Activated naive CD8-positive, alpha-beta T cell treated with anti-CD3 and anti-CD28 coated beads, Interleukin-2, amount 10 ng/mL, durations not matched to agents 7 days and 5 days (primary cell): Measurements from ENCODE around the gene DUSP10. TPM values are rescaled to one million over a fixed set of nuclear protein-coding genes. Genes with fewer than 3 reads are reported as not detected.

Experiments used
- ATAC-seq: fragments of 150-1000 bp; cut with Tn5 transposase; one replicate; pipeline ENCODE4 v1.10.0; 2021; ENCODE audit warnings: low read depth, moderate library complexity
- POLR2A ChIA-PET: fragments of 350-600 bp; sonication (Branson Sonifier 250); formaldehyde crosslinking; loops from one replicate; lab custom pipeline; 2021; ENCODE audit warnings: antibody characterized with exemption; lab: Charles Lee
- DNase-seq: peaks from one replicate; pipeline ENCODE4 v3.0.0; 2021
- H3K27ac Mint-ChIP-seq: one replicate; pipeline ENCODE4 v1.8.0; 2022; ENCODE audit warnings: mild to moderate bottlenecking, mixed read lengths
- H3K27me3 Mint-ChIP-seq: one replicate; pipeline ENCODE4 v1.8.0; 2022; ENCODE audit warnings: mild to moderate bottlenecking, moderate library complexity, mixed read lengths
- H3K36me3 Mint-ChIP-seq: one replicate; pipeline ENCODE4 v1.8.0; 2021; ENCODE audit warnings: mild to moderate bottlenecking, mixed read lengths
- H3K4me1 Mint-ChIP-seq: one replicate; pipeline ENCODE4 v1.8.0; 2021; ENCODE audit warnings: mixed read lengths
- H3K4me3 Mint-ChIP-seq: one replicate; pipeline ENCODE4 v1.8.0; 2022; ENCODE audit warnings: mild to moderate bottlenecking, moderate library complexity, mixed read lengths
- H3K9me3 Mint-ChIP-seq: one replicate; pipeline ENCODE4 v1.8.0; 2021; ENCODE audit warnings: mixed read lengths
- total RNA-seq, 2 experiments: library from RNA; stranded (reverse); gene quantifications; one replicate each; pipeline ENCODE4 v1.2.3, GENCODE V29; 2021

Gene DUSP10
- total RNA-seq, result 10 to 100 TPM; 14.8 to 15.7 TPM

DNA sequence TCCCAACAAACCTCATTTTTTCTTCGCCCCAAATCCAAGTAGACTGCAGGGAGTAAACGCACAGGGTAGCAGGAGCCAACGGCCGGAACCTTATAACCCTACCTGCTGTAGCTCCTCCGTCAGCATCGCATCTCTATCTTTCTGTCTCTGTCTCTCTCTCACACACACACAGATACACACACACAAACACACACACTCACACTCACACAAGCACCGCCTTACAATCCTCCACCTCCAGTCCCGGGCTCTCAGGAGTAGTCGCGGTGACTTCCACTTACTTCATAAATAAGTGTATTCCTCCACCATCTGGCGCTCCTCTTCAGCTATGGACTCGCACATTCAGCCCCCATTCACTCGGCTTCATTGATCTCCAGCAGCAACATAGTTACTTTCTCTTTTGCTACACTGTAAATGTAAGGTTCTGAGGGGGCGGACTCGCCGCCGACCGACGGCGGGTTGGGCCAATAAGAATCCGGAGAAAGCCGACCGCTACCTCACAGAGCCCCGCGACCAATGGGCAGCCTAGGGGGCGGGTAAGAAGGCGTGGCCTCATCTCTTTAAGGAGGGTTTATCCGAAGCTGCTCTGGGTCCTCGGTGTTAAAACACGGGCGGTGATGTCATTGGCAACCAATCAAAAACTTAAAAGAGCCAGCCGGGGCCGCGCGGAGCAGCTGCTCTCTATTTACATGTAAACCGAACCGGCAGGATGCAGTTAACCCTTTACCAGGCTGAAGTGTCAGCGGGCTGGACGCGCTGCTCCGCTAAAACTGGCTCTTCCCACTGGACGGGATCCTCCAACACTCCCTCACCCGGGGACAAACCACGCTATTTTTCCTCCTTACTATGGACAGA lies at the start of gene DUSP10:
Gene DUSP10 (minus strand): TSS at position 387 of the 852 bp plus-strand sequence. CDS start 2,345 bp downstream, outside the sequence.
- ATAC-seq, result peak; percentile 81

GRCh38 chr1:221788466-221788865 lies 46.6 kb upstream of the DUSP10 start:
- ATAC-seq, result no peak
- no peak overlapping the region for H3K27ac Mint-ChIP-seq
- H3K27me3 Mint-ChIP-seq, result no peaks in the 10 kb centered on the region
- H3K9me3 Mint-ChIP-seq, result peaks cover 2% of the 10 kb centered on the region
- DNase-seq, result no peak
- POLR2A ChIA-PET, result interaction anchor here (1.2 kb wide), 1 partner anchor 45 kb away, joined by 4 read pairs; no protein-coding TSS in a partner anchor
- H3K36me3 Mint-ChIP-seq, result peaks cover 7% of the 10 kb centered on the region
- peaks cover 19% of the 10 kb centered on the region for H3K4me1 Mint-ChIP-seq
- H3K4me3 Mint-ChIP-seq, result no peak overlapping the region

More for the DNA sequence above, at the start of gene DUSP10:
- H3K27me3 Mint-ChIP-seq, result no peaks in the 10 kb centered on the region
- peak; percentile 93 for DNase-seq
- peak within 1 kb of the TSS; percentile 88 for H3K27ac Mint-ChIP-seq
- POLR2A ChIA-PET, result interaction anchor here (0.6 to 5.4 kb wide), 28 partner anchors 12 to 911 kb away, joined by 3 to 159 read pairs (median 4); no protein-coding TSS in a partner anchor
- peaks cover 1% of the 10 kb centered on the region for H3K9me3 Mint-ChIP-seq
- no peak within 1 kb of the TSS for H3K4me3 Mint-ChIP-seq
- H3K4me1 Mint-ChIP-seq, result peaks cover 33% of the 10 kb centered on the region
- H3K36me3 Mint-ChIP-seq, result peaks cover 35% of the 10 kb centered on the region

GRCh38 chr1:221786647-221787046 lies 44.8 kb upstream of the DUSP10 start:
- no peak overlapping the region for H3K4me3 Mint-ChIP-seq

GRCh38 chr1:221783936-221784335 lies 42.0 kb upstream of the DUSP10 start:
- ATAC-seq (peak; percentile 80), DNase-seq (no peak)
- peak overlapping the region; percentile 73 for H3K27ac Mint-ChIP-seq
- H3K4me3 Mint-ChIP-seq, result peak overlapping the region; percentile 77
- H3K9me3 Mint-ChIP-seq, result peaks cover 2% of the 10 kb centered on the region
- POLR2A ChIA-PET, result interaction anchor here (1.5 to 2.5 kb wide), 3 partner anchors 41 to 46 kb away, joined by 5 to 16 read pairs (median 5); no protein-coding TSS in a partner anchor
- H3K4me1 Mint-ChIP-seq, result peaks cover 53% of the 10 kb centered on the region
- H3K36me3 Mint-ChIP-seq, result peaks cover 9% of the 10 kb centered on the region
- H3K27me3 Mint-ChIP-seq, result no peaks in the 10 kb centered on the region

More at GRCh38 chr1:221786647-221787046, 44.8 kb upstream of the DUSP10 start:
- Mint-ChIP-seq H3K36me3 (peaks cover 7% of the 10 kb centered on the region), H3K4me1 (peaks cover 32% of the 10 kb centered on the region), H3K27ac (no peak overlapping the region), H3K27me3 (no peaks in the 10 kb centered on the region), H3K9me3 (peaks cover 2% of the 10 kb centered on the region)
- POLR2A ChIA-PET, result no interaction called here
- DNase-seq, result no peak
- ATAC-seq, result no peak

GRCh38 chr1:221783437-221783836 lies 41.5 kb upstream of the DUSP10 start:
- ATAC-seq, result peak; percentile 69
- Mint-ChIP-seq H3K27me3 (no peaks in the 10 kb centered on the region), H3K4me3 (peak overlapping the region; percentile 77), H3K36me3 (peaks cover 6% of the 10 kb centered on the region), H3K9me3 (peaks cover 2% of the 10 kb centered on the region), H3K4me1 (peaks cover 58% of the 10 kb centered on the region), H3K27ac (peak overlapping the region; percentile 73)
- no peak for DNase-seq
- POLR2A ChIA-PET, result interaction anchor here (1.5 to 2.5 kb wide), 3 partner anchors 41 to 47 kb away, joined by 5 to 16 read pairs (median 5); no protein-coding TSS in a partner anchor

GRCh38 chr1:221782970-221783369 lies 41.1 kb upstream of the DUSP10 start:
- no peak for ATAC-seq
- H3K4me3 Mint-ChIP-seq, result peak overlapping the region; percentile 77

DNA sequence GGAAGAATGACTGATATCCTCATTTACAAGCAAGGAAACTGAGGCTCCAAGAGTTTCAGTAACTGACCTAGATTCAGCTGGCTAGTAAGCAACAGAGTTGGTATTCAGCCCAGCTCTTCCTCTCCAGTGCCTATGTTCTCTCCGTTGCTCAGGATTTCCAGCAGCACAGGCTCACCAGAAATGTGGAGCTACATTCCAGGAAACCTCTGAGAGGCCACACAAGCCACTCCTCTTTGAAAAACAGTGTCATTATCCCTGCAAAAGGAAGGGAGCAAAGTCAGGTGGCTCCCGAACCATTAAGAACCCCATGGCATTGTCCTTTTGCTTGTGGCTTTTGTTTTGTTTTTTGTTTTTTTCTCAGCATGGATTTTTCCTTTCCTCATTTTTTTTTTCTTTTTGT lies 40.6 kb upstream of the DUSP10 start:
- no peak for DNase-seq
- POLR2A ChIA-PET, result interaction anchor here (2.5 kb wide), 1 partner anchor 48 kb away, joined by 16 read pairs; no protein-coding TSS in a partner anchor
- Mint-ChIP-seq H3K4me1 (peaks cover 67% of the 10 kb centered on the region), H3K9me3 (peaks cover 2% of the 10 kb centered on the region), H3K27ac (peak overlapping the region; percentile 73), H3K27me3 (no peaks in the 10 kb centered on the region), H3K4me3 (peak overlapping the region; percentile 77), H3K36me3 (peaks cover 6% of the 10 kb centered on the region)
- no peak for ATAC-seq

More at GRCh38 chr1:221782970-221783369, 41.1 kb upstream of the DUSP10 start:
- DNase-seq, result no peak
- Mint-ChIP-seq H3K27me3 (no peaks in the 10 kb centered on the region), H3K36me3 (peaks cover 6% of the 10 kb centered on the region), H3K4me1 (peaks cover 62% of the 10 kb centered on the region), H3K27ac (peak overlapping the region; percentile 73), H3K9me3 (peaks cover 2% of the 10 kb centered on the region)
- POLR2A ChIA-PET, result interaction anchor here (1.9 to 2.5 kb wide), 2 partner anchors 44 to 47 kb away, joined by 5 to 16 read pairs; no protein-coding TSS in a partner anchor

GRCh38 chr1:221781102-221781755 lies 39.3 kb upstream of the DUSP10 start:
- Mint-ChIP-seq H3K4me3 (no peak overlapping the region), H3K4me1 (peaks cover 79% of the 10 kb centered on the region), H3K9me3 (no peaks in the 10 kb centered on the region), H3K27me3 (no peaks in the 10 kb centered on the region), H3K36me3 (peaks cover 5% of the 10 kb centered on the region), H3K27ac (no peak overlapping the region)
- DNase-seq, result no peak
- ATAC-seq, result no peak
- POLR2A ChIA-PET, result interaction anchor here (1.3 kb wide), 1 partner anchor 39 kb away, joined by 4 read pairs; the partner anchor contains the start of gene DUSP10

DNA sequence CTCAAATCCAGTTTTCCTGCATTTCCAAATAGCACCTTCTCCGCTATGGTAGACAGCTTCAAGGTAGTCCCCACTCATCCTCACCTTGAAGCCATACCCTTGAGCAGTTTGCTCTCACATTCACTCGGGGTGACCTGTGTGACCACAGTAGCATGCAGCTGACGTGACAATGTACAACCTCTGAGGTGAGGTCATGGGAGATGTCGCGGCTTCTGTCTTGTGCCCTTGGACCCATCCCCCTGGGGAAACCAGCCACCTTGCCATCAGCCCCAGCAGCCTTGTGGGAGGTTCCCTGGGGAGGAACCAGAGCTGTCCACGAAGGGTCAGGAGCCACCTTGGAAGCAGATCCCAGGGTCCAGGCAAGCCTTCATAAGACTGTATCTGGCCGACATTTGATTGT lies 38.3 kb upstream of the DUSP10 start:
- Mint-ChIP-seq H3K27me3 (no peaks in the 10 kb centered on the region), H3K9me3 (no peaks in the 10 kb centered on the region), H3K27ac (peak overlapping the region; percentile 72), H3K36me3 (peaks cover 5% of the 10 kb centered on the region), H3K4me3 (peak overlapping the region; percentile 17), H3K4me1 (peaks cover 89% of the 10 kb centered on the region)
- ATAC-seq (no peak), DNase-seq (no peak)
- POLR2A ChIA-PET, result interaction anchor here (0.8 to 2.3 kb wide), 3 partner anchors 38 to 68 kb away, joined by 3 to 18 read pairs (median 11); partner anchors contain the start of gene DUSP10

- Mint-ChIP-seq H3K4me3 (peak overlapping the region; percentile 17), H3K9me3 (no peaks in the 10 kb centered on the region), H3K27ac (peak overlapping the region; percentile 93), H3K4me1 (peaks cover 87% of the 10 kb centered on the region), H3K27me3 (no peaks in the 10 kb centered on the region), H3K36me3 (peaks cover 5% of the 10 kb centered on the region)
- ATAC-seq (no peak), DNase-seq (no peak)
- POLR2A ChIA-PET, result interaction anchor here (0.8 to 2.3 kb wide), 4 partner anchors 10 to 67 kb away, joined by 3 to 18 read pairs (median 8); partner anchors contain the start of gene DUSP10
Observed at GRCh38 chr1:221779771-221780170, 37.9 kb upstream of the DUSP10 start.

- POLR2A ChIA-PET, result interaction anchor here (0.8 to 2.7 kb wide), 10 partner anchors 9 to 66 kb away, joined by 3 to 20 read pairs (median 4); partner anchors contain the start of gene DUSP10
- no peaks in the 10 kb centered on the region for H3K27me3 Mint-ChIP-seq
- ATAC-seq, result peak; percentile 78
- H3K27ac Mint-ChIP-seq, result peak overlapping the region; percentile 93
- no peaks in the 10 kb centered on the region for H3K9me3 Mint-ChIP-seq
- peak; percentile 60 for DNase-seq
- peaks cover 83% of the 10 kb centered on the region for H3K4me1 Mint-ChIP-seq
- H3K36me3 Mint-ChIP-seq, result peaks cover 5% of the 10 kb centered on the region
- H3K4me3 Mint-ChIP-seq, result peak overlapping the region; percentile 55
Observed at GRCh38 chr1:221778535-221779142, 36.8 kb upstream of the DUSP10 start.

- peak overlapping the region; percentile 93 for H3K27ac Mint-ChIP-seq
- H3K4me1 Mint-ChIP-seq, result peaks cover 78% of the 10 kb centered on the region
- POLR2A ChIA-PET, result interaction anchor here (0.8 to 2.7 kb wide), 10 partner anchors 8 to 66 kb away, joined by 3 to 20 read pairs (median 4); partner anchors contain the start of gene DUSP10
- peak; percentile 37 for ATAC-seq
- DNase-seq, result no peak
- no peaks in the 10 kb centered on the region for H3K9me3 Mint-ChIP-seq
- H3K27me3 Mint-ChIP-seq, result no peaks in the 10 kb centered on the region
- peak overlapping the region; percentile 55 for H3K4me3 Mint-ChIP-seq
- H3K36me3 Mint-ChIP-seq, result peaks cover 5% of the 10 kb centered on the region
Observed at GRCh38 chr1:221778125-221778524, 36.2 kb upstream of the DUSP10 start.
